Measurements from ENCODE around the gene LAMB1.
A peak's percentile ranks its signal among the peaks of the same experiment; 100 is the strongest.

DNA sequence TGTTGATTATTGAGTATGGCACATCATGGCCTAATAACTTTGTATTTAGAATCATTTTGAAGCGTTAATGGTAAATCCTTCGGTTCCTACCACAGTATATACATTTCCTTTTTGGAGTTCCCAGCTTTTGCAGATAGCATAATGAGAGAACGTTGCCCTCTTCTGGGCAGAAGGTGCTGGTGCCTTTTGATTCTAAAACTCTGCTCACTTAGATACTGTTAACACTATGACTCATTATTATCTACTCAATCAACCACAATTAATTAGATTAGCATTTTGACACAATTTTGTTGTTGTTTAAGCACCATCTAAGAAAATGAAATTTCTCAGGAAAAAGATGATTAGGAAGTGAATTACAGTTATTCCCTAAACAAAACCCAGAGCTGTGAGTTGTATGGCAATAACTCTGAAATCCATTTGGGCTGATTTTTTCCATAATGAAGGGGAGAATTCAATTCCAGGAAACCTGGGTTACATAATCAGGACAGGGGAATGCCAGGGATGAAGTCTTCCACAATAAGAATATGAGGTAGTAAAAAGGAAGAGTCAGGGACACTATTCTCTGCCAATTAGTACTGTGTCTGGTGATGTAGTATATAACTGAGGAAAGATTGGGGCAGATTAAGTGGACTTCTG, 123.4 kb downstream of the LAMB1 start:
- TF ChIP-seq CTCF (IDR thresholded peaks at IDR 0.05; ENCODE audit: insufficient read depth, low read length) = peak; percentile 72
- TF ChIP-seq, protein P1, sequence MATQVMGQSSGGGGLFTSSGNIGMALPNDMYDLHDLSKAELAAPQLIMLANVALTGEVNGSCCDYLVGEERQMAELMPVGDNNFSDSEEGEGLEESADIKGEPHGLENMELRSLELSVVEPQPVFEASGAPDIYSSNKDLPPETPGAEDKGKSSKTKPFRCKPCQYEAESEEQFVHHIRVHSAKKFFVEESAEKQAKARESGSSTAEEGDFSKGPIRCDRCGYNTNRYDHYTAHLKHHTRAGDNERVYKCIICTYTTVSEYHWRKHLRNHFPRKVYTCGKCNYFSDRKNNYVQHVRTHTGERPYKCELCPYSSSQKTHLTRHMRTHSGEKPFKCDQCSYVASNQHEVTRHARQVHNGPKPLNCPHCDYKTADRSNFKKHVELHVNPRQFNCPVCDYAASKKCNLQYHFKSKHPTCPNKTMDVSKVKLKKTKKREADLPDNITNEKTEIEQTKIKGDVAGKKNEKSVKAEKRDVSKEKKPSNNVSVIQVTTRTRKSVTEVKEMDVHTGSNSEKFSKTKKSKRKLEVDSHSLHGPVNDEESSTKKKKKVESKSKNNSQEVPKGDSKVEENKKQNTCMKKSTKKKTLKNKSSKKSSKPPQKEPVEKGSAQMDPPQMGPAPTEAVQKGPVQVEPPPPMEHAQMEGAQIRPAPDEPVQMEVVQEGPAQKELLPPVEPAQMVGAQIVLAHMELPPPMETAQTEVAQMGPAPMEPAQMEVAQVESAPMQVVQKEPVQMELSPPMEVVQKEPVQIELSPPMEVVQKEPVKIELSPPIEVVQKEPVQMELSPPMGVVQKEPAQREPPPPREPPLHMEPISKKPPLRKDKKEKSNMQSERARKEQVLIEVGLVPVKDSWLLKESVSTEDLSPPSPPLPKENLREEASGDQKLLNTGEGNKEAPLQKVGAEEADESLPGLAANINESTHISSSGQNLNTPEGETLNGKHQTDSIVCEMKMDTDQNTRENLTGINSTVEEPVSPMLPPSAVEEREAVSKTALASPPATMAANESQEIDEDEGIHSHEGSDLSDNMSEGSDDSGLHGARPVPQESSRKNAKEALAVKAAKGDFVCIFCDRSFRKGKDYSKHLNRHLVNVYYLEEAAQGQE (IDR thresholded peaks at IDR 0.05; ENCODE audit: insufficient replicate concordance, low read depth) = no peak

All from HL-60 (cell line).